T-helper 17 cell (primary cell): ENCODE results near the gene INSL3. TPM values are rescaled to one million over a fixed set of nuclear protein-coding genes. Genes with fewer than 3 reads are reported as not detected.
"Not testable (repeated sequence)": the region's sequence is repeated elsewhere in the genome, so short reads cannot be mapped to it uniquely, and the experiment has no call there.

Experiments used
- ATAC-seq: fragments of 150-1000 bp; cut with Tn5 transposase; 2 replicates; pipeline ENCODE4 v1.10.0; 2021; ENCODE audit warnings: mild to moderate bottlenecking, moderate library complexity
- DNase-seq, 3 donors: peaks; one replicate each; pipeline versions ENCODE4 v3.0.0 to v3.0.0-alpha.2; 2020 to 2021
- H3K9me3 ChIP-seq: one replicate; pipeline ENCODE4 v1.7.0; 2013; ENCODE audit warnings: low read length, mild to moderate bottlenecking; ENCODE audit not compliant: control insufficient read depth, poor library complexity, severe bottlenecking
- H3K27ac Mint-ChIP-seq: one replicate; pipeline ENCODE4 v1.8.0; 2022; ENCODE audit warnings: mild to moderate bottlenecking, moderate library complexity, mixed read lengths
- H3K27me3 Mint-ChIP-seq: one replicate; pipeline ENCODE4 v1.8.0; 2022; ENCODE audit warnings: mixed read lengths
- H3K36me3 Mint-ChIP-seq: one replicate; pipeline ENCODE4 v1.8.0; 2022; ENCODE audit warnings: low read depth, mixed read lengths
- H3K4me1 Mint-ChIP-seq: one replicate; pipeline ENCODE4 v1.8.0; 2022; ENCODE audit warnings: mild to moderate bottlenecking, mixed read lengths
- H3K4me3 Mint-ChIP-seq: one replicate; pipeline ENCODE4 v1.8.0; 2022; ENCODE audit warnings: mild to moderate bottlenecking, moderate library complexity, mixed read lengths
- total RNA-seq, 4 donors: library from RNA in 2 of 4; stranded (reverse) in 2 of 4; gene quantifications; one replicate each; pipeline ENCODE4 v1.2.3 and lab custom pipeline; 2022 to 2026

Gene INSL3
- total RNA-seq, 2 donors from 2014 or later: 5.0 to 9.1 TPM

DNA sequence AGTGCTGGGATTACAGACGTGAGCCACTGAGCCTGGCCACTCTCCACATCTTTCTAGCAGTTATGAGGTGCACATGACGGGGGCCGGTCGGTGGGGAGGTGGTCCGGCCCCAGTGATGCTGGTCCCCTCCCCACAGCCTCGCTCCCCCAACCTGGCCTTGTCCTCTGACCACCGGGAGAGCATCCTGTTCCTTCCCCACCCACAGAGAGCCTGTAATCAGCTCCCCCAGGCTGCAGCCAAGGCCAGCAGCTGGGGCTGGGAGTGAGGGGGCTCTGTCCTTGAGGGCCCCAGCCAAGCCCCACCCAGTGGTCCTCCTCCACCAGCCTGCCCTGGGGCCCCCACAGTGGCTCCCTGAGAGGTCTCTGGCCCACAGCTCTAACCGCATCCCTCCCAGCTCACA lies 3.0 kb upstream of the INSL3 start:
- Mint-ChIP-seq H3K27ac (peak overlapping the region; percentile 83), H3K4me1 (peaks cover 9% of the 10 kb centered on the region), H3K4me3 (no peak overlapping the region), H3K27me3 (no peaks in the 10 kb centered on the region), H3K36me3 (peaks cover 4% of the 10 kb centered on the region)
- ATAC-seq (no peak), DNase-seq (no peak)
- no peaks in the 10 kb centered on the region for H3K9me3 ChIP-seq

DNA sequence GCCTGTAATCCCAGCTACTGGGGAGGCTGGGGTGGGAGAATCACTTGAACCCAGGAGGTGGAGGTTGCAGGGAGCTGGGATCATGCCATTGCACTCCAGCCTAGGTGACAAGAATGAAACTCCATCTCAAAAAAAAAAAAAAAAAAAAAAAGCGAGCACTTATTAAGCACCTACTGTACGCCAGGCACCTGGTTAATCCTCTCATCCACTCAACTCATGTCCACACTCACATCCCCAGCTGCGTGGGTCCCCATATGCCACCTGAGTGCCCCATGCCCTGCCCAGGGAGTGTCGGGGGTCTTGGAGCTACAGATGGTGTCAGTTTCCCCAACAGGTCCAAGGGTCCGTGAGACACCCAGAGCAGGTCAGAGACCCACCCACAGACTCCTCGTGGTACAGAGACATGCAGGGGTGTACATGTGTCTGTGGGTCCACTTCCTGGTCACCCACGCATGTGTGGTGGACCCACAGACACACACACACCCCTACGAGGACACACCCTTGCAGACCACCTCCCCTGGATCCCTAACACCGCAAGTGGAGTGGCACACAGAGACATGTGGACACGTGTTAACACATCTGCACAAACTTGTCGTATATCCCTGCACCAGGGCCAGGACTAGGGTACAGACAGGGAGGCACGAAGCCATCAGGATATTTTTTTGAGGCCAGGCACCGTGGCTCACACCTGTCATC lies 3.5 kb downstream of the INSL3 start:
- H3K4me1 Mint-ChIP-seq: peaks cover 6% of the 10 kb centered on the region

DNA sequence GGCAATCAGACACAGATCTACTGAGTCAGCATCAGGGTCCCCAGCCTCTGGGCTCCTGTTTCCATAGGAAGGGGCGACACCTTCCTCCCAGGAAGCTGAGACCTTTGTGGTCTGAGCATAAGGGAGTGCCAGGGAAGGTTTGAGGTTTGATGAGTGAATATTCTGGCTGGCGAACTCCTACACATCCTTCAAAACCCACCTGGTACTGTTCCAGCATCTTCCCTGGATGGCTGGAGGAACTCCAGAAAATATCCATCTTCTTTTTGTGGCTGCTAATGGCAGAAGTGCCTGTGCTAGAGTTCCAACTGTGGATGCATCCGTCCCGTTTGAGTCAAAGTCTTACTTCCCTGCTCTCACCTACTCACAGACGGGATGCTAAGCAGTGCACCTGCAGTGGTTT lies 9.2 kb downstream of the INSL3 start:
- H3K27me3 Mint-ChIP-seq: no peaks in the 10 kb centered on the region
- H3K4me3 Mint-ChIP-seq: no peak overlapping the region
- H3K27ac Mint-ChIP-seq: no peak overlapping the region
- peaks cover 15% of the 10 kb centered on the region for H3K4me1 Mint-ChIP-seq
- no peaks in the 10 kb centered on the region for H3K36me3 Mint-ChIP-seq
- H3K9me3 ChIP-seq: no peaks in the 10 kb centered on the region
- ATAC-seq (no peak), DNase-seq (no peak)

More for the DNA sequence above, 3.5 kb downstream of the INSL3 start:
- no peak for DNase-seq
- H3K9me3 ChIP-seq: no peaks in the 10 kb centered on the region
- no peak for ATAC-seq
- no peak overlapping the region for H3K4me3 Mint-ChIP-seq
- no peaks in the 10 kb centered on the region for H3K36me3 Mint-ChIP-seq
- no peak overlapping the region for H3K27ac Mint-ChIP-seq
- H3K27me3 Mint-ChIP-seq: no peaks in the 10 kb centered on the region

DNA sequence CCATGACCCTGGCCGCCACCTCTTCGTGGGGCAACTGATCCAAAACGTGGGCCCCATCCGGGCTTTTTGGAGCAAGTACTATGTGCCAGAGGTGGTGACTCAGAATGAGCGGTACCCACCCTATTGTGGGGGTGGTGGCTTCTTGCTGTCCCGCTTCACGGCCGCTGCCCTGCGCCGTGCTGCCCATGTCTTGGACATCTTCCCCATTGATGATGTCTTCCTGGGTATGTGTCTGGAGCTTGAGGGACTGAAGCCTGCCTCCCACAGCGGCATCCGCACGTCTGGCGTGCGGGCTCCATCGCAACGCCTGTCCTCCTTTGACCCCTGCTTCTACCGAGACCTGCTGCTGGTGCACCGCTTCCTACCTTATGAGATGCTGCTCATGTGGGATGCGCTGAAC lies 9.6 kb downstream of the INSL3 start:
- Mint-ChIP-seq H3K27ac (no peak overlapping the region), H3K36me3 (no peaks in the 10 kb centered on the region), H3K4me3 (no peak overlapping the region), H3K4me1 (peaks cover 15% of the 10 kb centered on the region), H3K27me3 (no peaks in the 10 kb centered on the region)
- H3K9me3 ChIP-seq: no peaks in the 10 kb centered on the region
- DNase-seq (no peak), ATAC-seq (no peak)

DNA sequence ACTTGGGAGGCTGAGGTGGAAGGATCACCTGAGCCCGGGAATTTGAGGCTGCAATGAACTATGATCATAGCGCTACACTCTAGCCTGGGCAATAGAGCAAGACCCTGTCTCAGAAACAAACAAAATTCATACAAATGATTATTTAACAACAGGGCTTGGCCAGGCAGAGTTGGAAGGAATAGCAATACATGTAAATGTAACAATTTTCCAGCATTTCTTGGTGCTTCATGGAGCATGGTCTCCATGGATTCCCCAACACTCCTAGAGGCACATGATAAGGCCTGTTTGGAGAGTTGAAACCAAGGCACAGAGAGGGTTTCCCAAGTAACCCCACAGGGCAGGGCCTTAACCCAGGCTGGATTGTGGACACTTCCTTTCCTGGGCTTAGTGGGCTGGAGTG lies 10.2 kb downstream of the INSL3 start:
- Mint-ChIP-seq H3K4me3 (no peak overlapping the region), H3K4me1 (peaks cover 11% of the 10 kb centered on the region), H3K36me3 (no peaks in the 10 kb centered on the region), H3K27ac (no peak overlapping the region), H3K27me3 (no peaks in the 10 kb centered on the region)
- DNase-seq (no peak), ATAC-seq (no peak)
- H3K9me3 ChIP-seq: no peaks in the 10 kb centered on the region

DNA sequence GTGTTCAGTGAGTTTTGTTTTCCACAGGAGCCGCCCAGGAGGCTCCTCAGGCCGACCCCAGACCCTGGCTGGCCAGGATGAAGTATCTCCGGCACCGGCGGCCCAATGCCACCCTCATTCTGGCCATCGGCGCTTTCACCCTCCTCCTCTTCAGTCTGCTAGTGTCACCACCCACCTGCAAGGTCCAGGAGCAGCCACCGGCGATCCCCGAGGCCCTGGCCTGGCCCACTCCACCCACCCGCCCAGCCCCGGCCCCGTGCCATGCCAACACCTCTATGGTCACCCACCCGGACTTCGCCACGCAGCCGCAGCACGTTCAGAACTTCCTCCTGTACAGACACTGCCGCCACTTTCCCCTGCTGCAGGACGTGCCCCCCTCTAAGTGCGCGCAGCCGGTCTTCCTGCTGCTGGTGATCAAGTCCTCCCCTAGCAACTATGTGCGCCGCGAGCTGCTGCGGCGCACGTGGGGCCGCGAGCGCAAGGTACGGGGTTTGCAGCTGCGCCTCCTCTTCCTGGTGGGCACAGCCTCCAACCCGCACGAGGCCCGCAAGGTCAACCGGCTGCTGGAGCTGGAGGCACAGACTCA lies 13.5 kb downstream of the INSL3 start:
- H3K36me3 Mint-ChIP-seq: peaks cover 3% of the 10 kb centered on the region
- peaks cover 25% of the 10 kb centered on the region for H3K4me1 Mint-ChIP-seq
- peak overlapping the region; percentile 75 for H3K4me3 Mint-ChIP-seq
- ATAC-seq (peak; percentile 43), DNase-seq (no peak)
- no peak overlapping the region for H3K27ac Mint-ChIP-seq
- no peaks in the 10 kb centered on the region for H3K27me3 Mint-ChIP-seq
- H3K9me3 ChIP-seq: no peaks in the 10 kb centered on the region

DNA sequence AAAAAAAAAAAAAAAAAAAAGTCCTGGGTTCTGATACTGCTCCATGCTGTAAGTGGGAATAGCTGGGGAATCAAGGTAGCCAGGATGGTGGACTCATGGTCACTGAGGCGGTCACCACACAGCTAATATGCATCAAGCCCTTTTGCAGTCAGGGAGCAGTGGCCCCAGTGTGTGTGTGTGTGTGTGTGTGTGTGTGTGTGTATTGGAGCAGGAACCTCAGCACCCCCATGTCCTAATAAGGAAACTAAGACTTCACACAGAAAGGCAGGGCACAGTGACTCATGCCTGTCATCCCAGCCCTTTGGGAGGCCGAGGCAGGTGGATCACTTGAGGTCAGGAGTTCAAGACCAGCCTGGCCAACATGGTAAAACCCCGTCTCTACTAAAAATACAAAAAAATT lies 14.4 kb downstream of the INSL3 start:
- peaks cover 27% of the 10 kb centered on the region for H3K4me1 Mint-ChIP-seq
- DNase-seq: no peak
- H3K36me3 Mint-ChIP-seq: peaks cover 3% of the 10 kb centered on the region
- no peaks in the 10 kb centered on the region for H3K27me3 Mint-ChIP-seq
- no peaks in the 10 kb centered on the region for H3K9me3 ChIP-seq
- H3K27ac Mint-ChIP-seq: peak overlapping the region; percentile 75
- no peak for ATAC-seq
- peak overlapping the region; percentile 67 for H3K4me3 Mint-ChIP-seq

DNA sequence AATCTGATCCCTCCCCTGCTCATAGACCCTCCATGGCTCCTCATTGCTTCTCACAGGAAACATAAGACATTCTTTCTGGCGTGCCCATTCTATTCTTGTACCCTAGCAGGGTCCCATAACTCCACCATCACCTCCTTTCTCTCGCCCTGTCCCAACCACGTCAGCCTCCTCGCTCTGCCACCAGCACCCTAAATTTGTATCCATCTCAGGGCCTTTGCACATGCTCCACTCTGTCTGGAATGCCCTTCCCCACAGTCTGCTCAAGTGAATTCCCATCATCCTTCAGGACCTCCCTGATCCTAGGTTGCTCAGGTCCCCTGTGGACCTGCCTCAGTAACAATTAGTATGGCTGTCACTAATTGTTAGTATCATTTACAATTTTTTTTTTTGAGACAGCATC lies 15.9 kb downstream of the INSL3 start:
- H3K36me3 Mint-ChIP-seq: peaks cover 3% of the 10 kb centered on the region
- H3K4me1 Mint-ChIP-seq: peaks cover 27% of the 10 kb centered on the region
- peak overlapping the region; percentile 25 for H3K4me3 Mint-ChIP-seq
- H3K9me3 ChIP-seq: no peaks in the 10 kb centered on the region
- no peaks in the 10 kb centered on the region for H3K27me3 Mint-ChIP-seq
- H3K27ac Mint-ChIP-seq: no peak overlapping the region
- no peak for ATAC-seq
- no peak for DNase-seq

DNA sequence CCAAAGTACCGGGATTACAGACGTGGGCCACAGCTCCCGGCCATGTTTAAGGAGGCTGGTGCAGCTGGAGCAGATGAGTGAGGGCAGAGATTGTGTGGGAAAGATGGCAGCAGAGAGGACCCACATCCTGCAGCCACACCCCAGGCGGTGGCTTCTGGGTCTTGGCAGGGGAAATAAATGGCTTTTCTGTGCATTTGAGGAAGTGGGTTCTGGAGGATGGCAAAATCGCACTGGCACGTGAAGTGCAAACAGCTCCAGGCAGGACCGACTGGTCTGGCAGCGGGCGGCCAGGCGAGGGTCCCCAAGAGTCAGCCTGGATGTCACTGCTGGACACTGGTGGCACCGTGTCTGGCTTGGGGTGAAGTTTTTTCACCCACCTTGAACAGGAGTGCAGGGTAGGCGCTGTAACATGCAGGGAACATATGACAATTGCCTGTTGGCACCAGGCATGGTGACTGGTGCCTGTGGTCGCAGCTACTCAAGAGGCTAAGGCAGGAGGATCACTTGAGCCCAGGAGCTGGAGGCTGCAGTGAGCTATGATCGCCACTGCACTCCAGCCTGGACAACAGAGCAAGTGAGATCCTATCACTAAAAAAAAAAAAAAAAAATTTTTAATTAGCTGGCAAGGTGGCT lies 17.9 kb downstream of the INSL3 start:
- ATAC-seq: peak; percentile 83
- H3K4me1 Mint-ChIP-seq: peaks cover 25% of the 10 kb centered on the region
- no peaks in the 10 kb centered on the region for H3K27me3 Mint-ChIP-seq
- no peaks in the 10 kb centered on the region for H3K9me3 ChIP-seq
- DNase-seq: no peak
- peak overlapping the region; percentile 59 for H3K27ac Mint-ChIP-seq
- peaks cover 3% of the 10 kb centered on the region for H3K36me3 Mint-ChIP-seq
- H3K4me3 Mint-ChIP-seq: peak overlapping the region; percentile 81

DNA sequence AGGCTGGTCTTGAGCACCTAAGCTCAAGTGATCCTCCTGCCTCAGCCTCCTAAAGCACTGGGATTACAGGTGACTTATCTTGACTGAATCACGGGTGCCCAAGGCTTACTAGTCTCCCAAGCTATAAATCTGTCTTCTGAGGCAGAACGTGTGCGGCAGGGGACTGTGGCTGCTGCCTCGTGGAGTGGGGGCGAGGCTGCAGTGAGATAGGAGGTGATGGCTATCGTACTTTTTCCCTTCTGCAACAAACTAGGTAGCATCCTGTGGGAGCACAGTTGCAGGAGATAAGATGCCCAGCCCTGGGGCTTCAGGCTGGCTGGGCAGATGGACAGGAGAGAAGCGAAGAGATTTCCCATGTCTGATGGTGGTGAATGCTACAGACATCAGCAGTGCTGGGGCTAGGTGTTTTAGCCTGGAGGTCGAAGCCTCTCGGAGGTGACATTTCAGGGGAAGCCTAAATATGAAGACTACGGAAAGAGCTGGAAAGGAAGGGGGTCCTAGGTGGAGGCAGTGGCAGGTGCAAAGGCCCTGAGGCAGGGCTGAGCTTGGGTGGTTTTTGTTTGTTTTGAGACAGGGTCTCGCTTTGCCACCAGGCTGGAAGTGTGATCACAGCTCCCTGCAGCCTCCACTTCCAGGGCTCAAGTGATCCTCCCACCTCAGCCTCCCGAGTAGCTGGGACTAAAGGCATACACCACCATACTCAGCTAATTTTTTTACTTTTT lies 19.0 kb downstream of the INSL3 start:
- Mint-ChIP-seq H3K4me3 (peak overlapping the region; percentile 77), H3K27ac (peak overlapping the region; percentile 59), H3K4me1 (peaks cover 23% of the 10 kb centered on the region), H3K27me3 (no peaks in the 10 kb centered on the region), H3K36me3 (peaks cover 3% of the 10 kb centered on the region)
- no peak for ATAC-seq
- H3K9me3 ChIP-seq: no peaks in the 10 kb centered on the region
- DNase-seq: no peak

DNA sequence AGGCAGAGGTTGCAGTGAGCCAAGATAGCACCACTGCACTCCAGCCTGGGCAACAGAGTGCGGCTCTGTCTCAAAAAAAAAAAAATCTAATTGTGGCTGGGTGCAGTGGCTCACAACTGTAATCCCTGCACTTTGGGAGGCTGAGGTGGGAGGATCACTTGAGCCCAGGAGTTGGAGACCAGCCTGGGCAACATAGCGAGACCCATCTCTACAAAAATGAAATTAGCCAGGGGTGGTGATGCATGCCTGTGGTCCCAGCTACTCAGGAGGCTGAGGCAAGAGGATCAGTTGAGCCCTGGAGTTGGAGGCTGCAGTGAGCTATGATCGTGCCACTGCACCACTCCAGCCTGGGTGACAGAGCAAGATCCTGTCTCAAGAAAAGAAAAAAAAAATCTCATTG lies 22.7 kb downstream of the INSL3 start:
- H3K9me3 ChIP-seq, H3K4me3 Mint-ChIP-seq, H3K27ac Mint-ChIP-seq, ATAC-seq, DNase-seq, H3K36me3 Mint-ChIP-seq, H3K27me3 Mint-ChIP-seq: not testable (repeated sequence)
- H3K4me1 Mint-ChIP-seq: peaks cover 31% of the 10 kb centered on the region

DNA sequence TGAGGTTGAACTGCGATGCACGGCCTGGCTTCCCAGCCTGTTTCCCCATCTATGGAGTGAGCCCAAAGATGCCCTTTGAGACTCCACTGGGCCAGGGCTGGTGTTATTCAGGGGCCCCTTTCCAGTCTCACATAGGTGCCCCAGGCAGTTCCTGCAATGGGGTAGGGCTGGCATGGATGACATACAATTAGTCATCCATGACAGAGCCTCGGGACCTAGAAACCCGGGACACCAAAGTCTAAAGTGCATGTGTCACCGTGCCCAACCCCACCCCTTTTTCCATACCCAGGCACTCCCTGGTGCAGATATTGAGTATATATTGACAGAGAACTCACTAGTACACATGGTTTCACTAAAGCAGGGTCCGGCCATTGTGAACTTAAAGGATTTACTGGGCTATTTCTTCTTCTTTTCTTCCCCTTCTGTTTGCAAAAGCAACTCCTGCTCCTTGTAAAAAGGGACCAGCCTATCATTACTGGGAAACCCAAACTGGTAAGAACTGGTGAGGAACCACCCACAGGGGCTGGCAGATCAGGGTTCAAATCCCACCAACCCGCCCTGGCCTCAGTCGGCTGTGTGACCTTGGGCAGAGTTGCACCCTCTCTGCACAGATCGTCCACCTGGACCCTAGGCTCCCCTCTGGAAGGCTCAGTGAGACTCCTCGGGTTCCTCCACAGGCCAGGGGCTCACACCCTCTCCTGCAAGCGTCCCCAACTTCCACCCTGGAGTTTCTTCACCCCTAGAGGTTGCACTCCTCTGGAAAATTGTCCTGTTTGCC lies 23.7 kb downstream of the INSL3 start:
- DNase-seq (no peak), ATAC-seq (no peak)
- Mint-ChIP-seq H3K27ac (no peak overlapping the region), H3K4me1 (peaks cover 25% of the 10 kb centered on the region), H3K27me3 (no peaks in the 10 kb centered on the region), H3K4me3 (no peak overlapping the region), H3K36me3 (no peaks in the 10 kb centered on the region)
- H3K9me3 ChIP-seq: no peaks in the 10 kb centered on the region
